ENCODE results near the gene CIZ1.

CIZ1 gene

DNA sequence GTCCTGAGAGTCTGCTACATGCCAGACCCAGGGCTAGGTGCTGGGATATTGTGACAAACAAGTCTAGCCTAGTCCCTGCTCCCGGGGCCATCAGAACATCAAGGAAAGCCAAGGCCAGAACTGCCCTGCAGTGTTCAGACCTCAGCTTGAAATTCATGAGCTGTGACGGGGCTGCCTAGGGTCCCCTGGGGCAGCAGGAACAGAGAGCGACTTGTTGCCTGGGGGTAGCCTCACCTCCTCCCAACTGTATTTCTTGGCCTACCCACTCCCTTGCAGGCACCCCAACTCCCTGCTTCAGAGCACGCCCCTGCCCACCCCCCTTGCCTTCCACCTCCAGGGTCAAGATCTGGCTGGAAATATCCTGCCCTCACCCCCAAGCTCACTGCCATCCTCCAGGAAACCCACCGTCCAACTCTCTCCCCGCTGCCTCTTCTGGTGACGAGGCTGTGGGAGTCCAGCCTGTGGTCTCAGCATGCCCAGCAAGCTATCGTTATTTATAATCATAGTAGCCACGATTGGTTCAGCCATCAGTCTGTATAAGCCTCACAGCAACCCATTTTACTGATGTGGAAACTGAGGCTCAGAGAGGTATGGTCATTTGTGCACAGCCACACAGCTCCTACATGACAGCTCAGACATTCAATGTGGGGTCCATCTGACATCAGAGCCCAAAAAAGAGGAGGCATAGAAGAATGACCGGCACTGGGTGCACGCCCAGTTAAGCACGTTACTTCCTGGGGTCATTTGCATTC lies 22.6 kb upstream of the CIZ1 start:
- no peak for DNase-seq (ENCODE audit: low read depth in 2 of 2)

DNA sequence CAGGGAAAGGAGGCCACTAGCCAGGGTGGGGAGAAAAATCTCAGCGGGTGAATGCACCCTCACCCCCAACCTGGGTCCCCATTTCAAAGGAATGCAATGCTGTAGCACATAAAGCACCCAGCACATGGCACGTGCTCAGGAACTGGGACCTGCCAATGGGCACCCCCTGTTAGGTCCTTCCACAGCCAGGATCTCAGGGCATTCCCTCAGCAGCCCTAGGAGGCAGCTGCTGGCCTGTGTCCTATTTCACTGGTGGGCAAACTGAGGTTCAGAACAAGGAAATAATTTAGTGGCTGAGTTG lies 20.6 kb upstream of the CIZ1 start:
- DNase-seq (ENCODE audit: low read depth in 2 of 2) = no peak

GRCh38 chr9:128211186-128211980 lies 20.0 kb upstream of the CIZ1 start:
- no peak for DNase-seq (ENCODE audit: low read depth in 2 of 2)

GRCh38 chr9:128208946-128209669 lies 17.7 kb upstream of the CIZ1 start:
- no peak for DNase-seq (ENCODE audit: low read depth in 2 of 2)

GRCh38 chr9:128208386-128208785 lies 17.0 kb upstream of the CIZ1 start:
- no peak for DNase-seq (ENCODE audit: low read depth in 2 of 2)

DNA sequence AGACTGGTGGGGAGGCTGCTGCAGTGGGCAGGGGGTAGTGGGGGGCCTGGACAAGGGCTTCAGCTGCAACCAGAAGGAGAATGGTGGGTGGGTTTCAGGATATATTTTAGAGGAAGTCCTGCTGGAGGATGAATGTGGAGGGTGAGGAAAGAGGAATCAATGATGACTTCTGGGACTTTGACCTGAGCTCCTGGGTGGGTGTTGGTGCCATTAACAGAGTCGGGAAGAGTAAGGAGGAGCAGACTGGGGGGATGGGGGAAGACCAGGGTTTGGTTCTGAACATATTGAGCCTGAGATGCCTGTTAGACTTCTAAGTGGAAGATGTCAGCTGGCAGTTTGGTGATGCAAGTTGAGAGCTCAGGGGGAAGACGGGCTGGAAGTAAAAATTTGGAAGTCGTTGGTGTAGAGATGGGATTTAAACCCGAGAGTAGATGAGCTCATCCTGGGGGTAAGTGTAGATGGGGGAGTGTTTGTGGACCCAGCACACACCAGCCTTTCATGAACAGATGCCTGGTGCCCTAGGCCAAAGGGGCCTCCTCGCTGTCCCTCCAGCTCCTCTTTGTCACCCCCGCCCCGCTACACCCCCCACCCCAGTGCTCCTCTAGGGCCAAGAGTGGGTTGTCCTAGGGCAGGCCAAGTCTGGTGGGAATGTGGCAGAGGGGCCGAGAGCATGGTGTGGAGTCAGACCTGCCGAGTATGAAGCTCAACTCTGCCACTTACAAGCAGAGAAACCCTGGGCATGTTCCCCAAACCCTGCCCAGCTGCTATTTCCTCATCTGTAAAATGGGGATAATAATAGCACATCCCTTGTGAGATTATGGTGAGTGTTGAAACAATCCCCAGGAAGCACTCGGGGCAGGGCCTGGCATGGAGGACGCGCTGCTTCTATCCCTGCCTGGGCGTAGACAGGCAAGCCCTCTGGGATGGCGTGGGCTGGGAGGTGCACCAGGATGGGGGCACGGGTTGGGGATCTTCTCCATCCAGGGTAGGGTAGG lies 15.8 kb upstream of the CIZ1 start:
- DNase-seq (ENCODE audit: low read depth in 2 of 2) = no peak

DNA sequence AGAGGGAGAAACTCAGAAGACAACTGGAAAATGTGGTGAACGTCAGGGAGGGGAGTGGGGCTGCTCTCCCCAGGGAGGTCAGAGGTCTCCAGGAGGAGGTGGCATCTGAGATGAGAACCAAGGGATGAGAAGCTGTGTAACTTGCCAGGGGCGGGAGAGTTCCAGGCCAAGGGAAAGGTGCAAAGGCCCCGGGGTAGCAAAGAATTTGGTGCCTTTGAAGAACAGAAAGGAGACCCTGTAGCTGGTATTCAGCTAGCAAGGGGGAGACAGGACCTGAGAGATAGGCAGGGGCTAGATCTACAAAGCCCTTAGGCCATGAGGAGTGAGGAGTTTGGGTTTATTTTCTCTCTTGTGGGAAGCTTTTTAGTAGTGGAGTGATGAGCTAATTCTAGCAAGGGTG lies 15.1 kb upstream of the CIZ1 start:
- no peak for DNase-seq (ENCODE audit: low read depth in 2 of 2)

GRCh38 chr9:128205296-128205944 lies 14.0 kb upstream of the CIZ1 start:
- DNase-seq (ENCODE audit: low read depth in 2 of 2) = no peak

GRCh38 chr9:128204858-128205257 lies 13.5 kb upstream of the CIZ1 start:
- no peak for DNase-seq (ENCODE audit: low read depth in 2 of 2)

DNA sequence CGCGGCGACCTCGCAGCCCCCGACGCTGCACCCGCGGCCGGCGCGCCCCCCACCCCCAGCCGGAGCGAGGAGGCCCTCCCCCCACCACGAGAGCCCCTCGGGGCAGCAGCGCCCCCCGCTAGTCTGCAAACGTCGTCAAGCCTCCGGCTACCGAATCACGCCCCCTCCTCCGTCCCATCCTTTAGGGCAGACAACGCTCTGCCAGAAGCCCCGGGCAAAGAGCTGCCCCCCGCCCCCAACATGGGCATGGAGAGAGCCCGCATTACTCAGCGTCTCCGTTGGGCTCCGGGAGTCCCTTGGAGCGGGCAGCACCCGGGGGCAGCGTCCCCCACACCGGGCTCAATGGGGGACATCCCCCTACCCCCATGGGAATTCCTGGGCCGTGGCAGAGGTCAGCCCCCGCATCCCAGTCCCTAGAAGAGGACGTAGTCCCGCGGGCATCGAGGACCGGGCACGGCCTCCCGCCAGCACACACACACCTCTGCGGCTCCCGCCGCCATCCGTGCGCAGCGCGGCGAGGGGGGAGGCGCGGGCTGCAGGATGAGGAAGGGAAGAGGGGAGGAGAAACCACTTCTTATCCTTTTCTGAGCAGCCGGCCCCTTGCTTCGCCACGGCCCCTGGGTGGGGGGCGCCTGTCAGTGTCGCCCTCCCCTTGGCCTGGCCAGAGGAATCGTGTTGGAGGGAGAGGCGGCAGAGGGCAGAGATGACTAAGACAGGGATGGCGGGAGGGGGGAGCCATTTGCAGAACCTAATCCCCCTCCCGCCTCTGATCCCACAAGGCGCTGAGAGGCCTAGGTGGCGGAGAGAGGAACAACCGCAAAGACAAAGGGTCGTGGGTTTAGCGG lies 12.6 kb upstream of the CIZ1 start:
- no peak for DNase-seq (ENCODE audit: low read depth in 2 of 2)

DNA sequence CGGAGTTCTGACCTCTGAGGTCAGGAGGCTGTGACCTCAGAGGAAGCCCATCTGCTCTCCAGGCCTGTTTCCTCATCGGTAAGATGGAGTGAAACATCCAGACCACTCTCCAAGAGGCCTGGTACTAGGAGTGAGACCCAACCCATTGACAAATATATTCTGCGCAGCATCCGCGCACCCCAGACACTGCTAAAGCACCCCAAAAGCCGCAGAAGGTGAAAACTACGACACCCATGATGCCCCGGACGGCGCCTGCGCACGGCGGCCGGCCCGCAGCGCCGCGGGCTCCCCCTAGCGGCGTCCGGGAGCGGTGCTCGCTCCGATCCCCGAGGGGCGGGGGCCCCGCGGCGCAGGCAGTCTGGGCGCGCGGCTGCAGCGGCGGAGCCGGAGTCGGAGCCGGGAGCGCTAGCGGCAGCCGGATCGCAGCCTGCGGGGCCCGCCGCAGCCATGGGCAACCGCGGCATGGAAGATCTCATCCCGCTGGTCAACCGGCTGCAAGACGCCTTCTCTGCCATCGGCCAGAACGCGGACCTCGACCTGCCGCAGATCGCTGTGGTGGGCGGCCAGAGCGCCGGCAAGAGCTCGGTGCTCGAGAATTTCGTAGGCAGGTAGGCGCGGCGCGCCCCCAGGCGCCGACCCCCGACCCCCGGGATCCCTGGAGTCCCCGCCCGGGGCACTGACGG lies 11.8 kb upstream of the CIZ1 start, which contains the start of gene DNM1:
Gene DNM1 (plus strand): TSS at position 356 of the 683 bp plus-strand sequence. CDS start 92 bp downstream, at position 448.
- peak in 1 of 2 donors; percentile 29 for DNase-seq (ENCODE audit: low read depth in 2 of 2)

DNA sequence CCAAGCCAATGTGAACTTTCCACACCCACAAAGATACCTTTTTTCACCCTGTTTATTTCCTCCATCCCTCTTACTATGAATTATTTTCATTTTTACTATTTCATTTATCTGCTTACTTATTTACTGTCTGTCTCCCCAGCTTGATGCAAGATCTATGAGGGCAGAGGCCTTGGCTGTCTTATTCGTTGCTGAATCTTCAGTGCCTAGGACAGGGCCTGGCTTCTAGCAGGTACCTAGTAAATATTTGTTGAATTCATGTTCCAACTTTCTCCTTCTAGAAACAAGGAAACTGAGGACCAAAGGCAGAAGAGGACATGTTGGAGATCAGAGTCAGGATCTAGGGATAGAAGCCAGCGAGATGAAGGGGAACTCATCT lies 11.3 kb upstream of the CIZ1 start:
- DNase-seq (ENCODE audit: low read depth in 2 of 2) = no peak

DNA sequence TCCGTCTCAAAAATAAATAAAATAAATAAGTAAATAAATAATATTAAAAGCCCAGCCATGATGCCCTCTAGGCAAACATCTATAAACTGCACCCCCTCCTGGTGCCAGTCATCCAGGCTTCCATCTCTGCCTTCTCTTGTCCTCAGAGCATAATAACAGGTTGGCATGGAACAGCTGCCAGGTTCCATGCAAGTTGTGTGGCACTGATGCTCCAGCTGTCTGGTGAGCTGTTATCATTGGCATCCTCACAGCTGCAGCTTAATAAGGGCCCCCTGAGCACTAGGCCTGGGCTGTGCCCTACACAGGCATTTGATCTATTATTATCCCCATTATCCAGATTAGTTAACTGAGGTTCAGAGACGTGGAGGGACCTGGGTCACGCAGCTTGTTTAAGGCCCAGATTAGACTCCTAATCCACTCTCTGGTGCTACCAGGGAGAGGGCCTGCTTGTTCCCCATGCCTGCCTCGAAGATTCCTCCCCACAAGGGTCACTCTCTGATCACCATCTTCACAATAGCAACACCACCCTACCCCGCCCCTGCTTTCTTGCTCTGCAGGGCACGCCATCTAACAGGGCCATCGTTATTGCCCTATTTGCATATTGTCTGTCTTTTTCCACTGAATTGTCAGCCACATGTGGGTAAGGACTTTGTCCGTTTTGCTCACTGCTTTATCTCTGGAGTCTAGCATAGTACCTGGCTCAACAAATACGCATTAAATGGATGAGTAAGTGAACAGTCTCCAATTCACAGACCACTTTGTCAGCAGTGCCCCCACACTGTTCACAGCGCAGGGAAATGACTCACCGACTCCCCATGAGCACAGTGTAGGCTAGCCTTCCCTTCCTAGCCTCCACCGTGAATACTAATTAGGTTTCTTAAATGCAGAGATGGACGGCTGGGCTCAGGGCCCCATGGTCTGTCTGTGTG lies 10.3 kb upstream of the CIZ1 start:
- DNase-seq (ENCODE audit: low read depth in 2 of 2) = no peak

DNA sequence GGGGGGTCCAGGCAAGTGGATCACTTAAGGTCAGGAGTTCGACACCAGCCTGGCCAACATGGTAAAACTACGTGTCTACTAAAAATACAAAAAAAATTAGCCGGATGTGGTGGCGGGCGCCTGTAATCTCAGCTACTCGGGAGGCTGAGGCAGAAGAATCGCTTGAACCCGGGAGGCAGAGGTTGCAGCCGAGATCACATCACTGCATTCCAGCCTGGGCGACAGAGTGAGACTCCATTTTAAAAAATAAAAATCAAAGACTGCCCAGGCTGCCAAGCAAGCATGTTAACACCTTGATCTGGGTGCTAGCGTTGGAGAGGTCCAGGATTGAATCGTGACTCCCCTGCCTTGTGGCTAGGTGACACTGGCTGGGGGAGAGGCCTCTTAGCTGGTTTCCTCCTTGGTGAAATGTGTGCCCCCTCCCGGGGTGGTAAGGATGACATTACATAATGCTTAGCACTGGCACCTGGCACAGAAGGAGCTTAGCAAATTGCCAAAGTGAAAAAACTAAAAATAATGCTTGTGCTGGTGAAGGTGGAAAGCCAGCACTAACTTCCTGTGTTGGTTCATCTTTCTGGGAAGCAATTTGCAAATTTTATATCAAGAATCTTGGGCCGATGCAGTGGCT lies 2.2 kb upstream of the CIZ1 start:
- DNase-seq (ENCODE audit: low read depth in 2 of 2) = no peak

DNA sequence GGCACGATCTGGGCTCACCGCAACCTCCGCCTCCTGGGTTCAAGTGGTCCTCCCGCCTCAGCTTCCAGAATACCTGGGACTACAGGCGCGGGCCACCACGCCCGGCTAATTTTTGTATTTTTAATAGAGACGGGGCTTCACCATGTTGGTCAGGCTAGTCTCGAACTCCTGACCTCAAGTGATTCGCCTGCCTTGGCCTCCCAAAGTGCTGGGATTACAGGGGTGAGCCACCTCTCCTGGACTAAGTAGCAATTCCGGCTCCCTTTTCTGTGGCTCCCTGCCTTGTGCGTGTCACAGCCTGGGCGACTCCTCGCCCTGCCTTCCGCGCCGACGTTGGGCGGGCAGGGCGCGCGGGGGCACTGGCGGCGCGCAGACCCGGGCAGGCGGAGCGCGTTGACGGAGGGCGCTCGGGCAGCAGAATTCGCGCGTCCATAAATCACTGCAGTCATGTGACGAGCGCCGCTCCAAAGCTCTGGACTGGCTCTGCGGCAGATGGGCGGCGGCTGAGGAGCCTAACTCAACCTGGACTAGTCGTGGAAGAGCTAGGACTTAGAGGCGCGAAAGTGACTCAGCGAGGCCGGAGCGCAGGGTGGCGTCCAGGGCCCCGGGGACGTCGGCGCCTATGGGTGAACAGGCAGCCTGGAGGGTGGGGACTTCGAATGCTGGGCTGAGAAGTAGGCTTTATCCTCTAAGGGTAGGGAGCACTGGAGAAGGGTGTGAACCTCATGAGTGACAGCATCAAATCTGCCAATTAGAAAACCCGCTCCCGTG lies 1.4 kb upstream of the CIZ1 start:
- no peak for DNase-seq (ENCODE audit: low read depth in 2 of 2)

DNA sequence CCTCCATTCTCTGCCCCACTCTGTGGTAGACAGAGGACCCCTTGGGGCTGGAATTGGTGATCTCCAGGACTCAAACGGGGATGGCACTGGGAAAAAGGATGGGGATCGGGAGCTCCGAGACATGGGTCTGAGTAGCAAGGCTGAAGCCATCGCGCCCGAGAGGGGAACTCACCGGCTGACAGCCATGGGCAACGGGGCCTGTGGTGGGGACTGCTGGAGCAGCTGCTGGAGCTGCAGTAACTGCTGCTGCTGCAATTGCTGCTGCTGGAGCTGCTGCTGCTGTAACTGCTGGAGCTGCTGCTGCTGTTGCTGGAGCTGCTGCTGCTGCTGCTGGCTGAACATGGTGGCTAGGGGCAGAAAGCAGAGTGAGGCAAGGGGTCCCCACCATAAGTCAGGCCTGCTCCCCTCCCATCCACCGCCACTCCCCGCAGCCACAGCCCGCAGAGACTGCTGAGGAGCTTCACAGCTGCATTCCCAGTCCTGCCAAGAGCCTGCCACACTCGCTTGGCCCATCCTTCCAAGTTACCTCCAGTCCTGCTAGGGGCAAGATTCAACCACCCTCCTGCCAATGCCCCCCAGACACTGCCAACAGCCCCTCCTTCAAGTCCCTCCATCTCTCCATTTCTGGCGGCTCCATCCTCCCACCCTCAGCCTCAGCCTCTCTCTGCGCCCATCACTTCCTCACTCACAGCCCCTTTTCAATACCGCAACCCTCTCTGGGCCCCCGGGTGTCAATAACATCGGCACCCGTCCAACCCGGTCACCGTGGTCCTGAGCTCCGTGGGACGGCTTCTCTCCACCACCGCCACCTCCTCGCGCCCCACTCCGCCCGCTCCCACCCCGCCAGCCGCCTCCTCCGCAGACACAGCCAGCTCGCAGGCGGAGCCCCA lies 611 bp downstream of the CIZ1 start:
- peak in 1 of 2 donors; percentile 14 for DNase-seq (ENCODE audit: low read depth in 2 of 2)
